Mesenchymal stem cell (in vitro differentiated cells and primary cell): ENCODE results near the gene PATE3. TPM values are rescaled to one million over a fixed set of nuclear protein-coding genes. Genes with fewer than 3 reads are reported as not detected.
A peak's percentile ranks its signal among the peaks of the same experiment; 100 is the strongest.

Source experiments
- DNase-seq: peaks from one replicate; pipeline ENCODE4 v3.0.0-alpha.2; 2013
- H2AFZ ChIP-seq: one replicate; pipeline ENCODE4 v1.6.1; 2013; ENCODE audit warnings: low read depth, mild to moderate bottlenecking, control low read depth, inconsistent platforms, low read length, moderate library complexity
- H2AK5ac ChIP-seq: 2 replicates; pipeline ENCODE4 v1.6.1; 2013; ENCODE audit warnings: low read length, moderate library complexity, mild to moderate bottlenecking, inconsistent platforms; ENCODE audit not compliant: severe bottlenecking
- H2BK120ac ChIP-seq: one replicate; pipeline ENCODE4 v1.6.1; 2013; ENCODE audit warnings: low read depth, mild to moderate bottlenecking, inconsistent platforms, low read length, moderate library complexity
- H2BK12ac ChIP-seq, 2 experiments: one replicate each; pipeline ENCODE4 v1.6.1; 2013; ENCODE audit warnings: inconsistent platforms in 2 of 2, low read length in 2 of 2, mild to moderate bottlenecking in 2 of 2, moderate library complexity in 2 of 2, control low read depth in 1 of 2
- H2BK15ac ChIP-seq: one replicate; pipeline ENCODE4 v1.6.1; 2013; ENCODE audit warnings: mild to moderate bottlenecking, low read depth, inconsistent platforms; ENCODE audit not compliant: poor library complexity, severe bottlenecking
- H2BK5ac ChIP-seq: 2 replicates; pipeline ENCODE4 v1.6.1; 2013; ENCODE audit warnings: low read depth, mild to moderate bottlenecking, low read length, control low read depth, inconsistent platforms; ENCODE audit not compliant: poor library complexity, severe bottlenecking
- H3K14ac ChIP-seq, 2 experiments: one replicate each; pipeline ENCODE4 v1.6.1; 2013; ENCODE audit warnings: inconsistent platforms in 2 of 2, low read length in 2 of 2, control low read depth in 1 of 2, mild to moderate bottlenecking in 1 of 2, moderate library complexity in 1 of 2
- H3K18ac ChIP-seq, 2 experiments: one replicate each; pipeline ENCODE4 v1.6.1; 2013; ENCODE audit warnings: inconsistent platforms in 2 of 2, low read length in 2 of 2, control low read depth in 1 of 2, low read depth in 1 of 2, mild to moderate bottlenecking in 1 of 2
- H3K23ac ChIP-seq, 2 experiments: one replicate each; pipeline ENCODE4 v1.6.1; 2013; ENCODE audit warnings: inconsistent platforms in 2 of 2, low read length in 2 of 2, mild to moderate bottlenecking in 2 of 2, moderate library complexity in 2 of 2, control low read depth in 1 of 2
- H3K27ac ChIP-seq: 2 replicates; pipeline ENCODE4 v1.5.1; 2013; ENCODE audit warnings: mild to moderate bottlenecking, moderate library complexity, low read length, control low read depth, inconsistent platforms; ENCODE audit not compliant: poor library complexity, severe bottlenecking
- H3K27me3 ChIP-seq, 2 experiments: 2 replicates each; pipeline versions ENCODE4 v1.6.1 to v1.7.0; 2013; ENCODE audit warnings: low read length in 2 of 2, mild to moderate bottlenecking in 2 of 2, moderate library complexity in 2 of 2, control low read depth in 1 of 2, inconsistent platforms in 1 of 2; ENCODE audit not compliant: control insufficient read depth in 1 of 2, insufficient read depth in 1 of 2
- H3K36me3 ChIP-seq, 2 experiments: 2 replicates each; pipeline versions ENCODE4 v1.6.1 to v1.7.0; 2013; ENCODE audit warnings: low read length in 2 of 2, control low read depth in 1 of 2, inconsistent platforms in 1 of 2, low read depth in 1 of 2, mild to moderate bottlenecking in 1 of 2; ENCODE audit not compliant: insufficient read depth in 2 of 2, control insufficient read depth in 1 of 2
- H3K4ac ChIP-seq, 2 experiments: one replicate each; pipeline ENCODE4 v1.6.1; 2013; ENCODE audit warnings: inconsistent platforms in 2 of 2, low read length in 2 of 2, mild to moderate bottlenecking in 2 of 2, moderate library complexity in 2 of 2, control low read depth in 1 of 2, low read depth in 1 of 2
- H3K4me1 ChIP-seq: 2 replicates; pipeline ENCODE4 v1.6.1; 2013; ENCODE audit warnings: low read depth, low read length, control low read depth; ENCODE audit not compliant: control insufficient read depth, insufficient read depth
- H3K4me2 ChIP-seq: 2 replicates; pipeline ENCODE4 v1.6.1; 2013; ENCODE audit warnings: low read length, mild to moderate bottlenecking, inconsistent platforms; ENCODE audit not compliant: poor library complexity, severe bottlenecking
- H3K4me3 ChIP-seq, 2 experiments: 2 replicates each; pipeline versions ENCODE4 v1.5.1 to v1.7.0; 2013; ENCODE audit warnings: low read length in 2 of 2, mild to moderate bottlenecking in 2 of 2, control low read depth in 1 of 2, low read depth in 1 of 2; ENCODE audit not compliant: insufficient read depth in 1 of 2
- H3K79me1 ChIP-seq: replicated peaks from 2 replicates; pipeline ENCODE4 v1.6.1; 2013; ENCODE audit warnings: mild to moderate bottlenecking, control low read depth, low read length, inconsistent platforms; ENCODE audit not compliant: poor library complexity, severe bottlenecking
- H3K9ac ChIP-seq: 2 replicates; pipeline ENCODE4 v1.7.0; 2013; ENCODE audit warnings: mild to moderate bottlenecking, low read length, moderate library complexity
- H3K9me3 ChIP-seq: 2 replicates; pipeline ENCODE4 v1.7.0; 2013; ENCODE audit warnings: mild to moderate bottlenecking, low read length; ENCODE audit not compliant: control insufficient read depth
- H4K8ac ChIP-seq: one replicate; pipeline ENCODE4 v1.6.1; 2013; ENCODE audit warnings: inconsistent platforms, mild to moderate bottlenecking, low read length, moderate library complexity
- H4K91ac ChIP-seq: one replicate; pipeline ENCODE4 v1.6.1; 2013; ENCODE audit warnings: mild to moderate bottlenecking, low read length, inconsistent platforms
- WGBS: methylation state at CpG from one replicate; pipeline ENCODE4 v1.1.7; 2013; ENCODE audit warnings: mixed read lengths; 5-methylcytosine and 5-hydroxymethylcytosine counted together
- polyA plus RNA-seq, 2 experiments: library from polyadenylated mRNA; stranded (reverse); fragments of 200-250 nt; gene quantifications; one replicate each; pipeline ENCODE4 v1.2.3, GENCODE V29; 2013

PATE3 gene, protein sequence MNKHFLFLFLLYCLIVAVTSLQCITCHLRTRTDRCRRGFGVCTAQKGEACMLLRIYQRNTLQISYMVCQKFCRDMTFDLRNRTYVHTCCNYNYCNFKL
- not detected for polyA plus RNA-seq (2013, experiment 1 of 2)
- not detected for polyA plus RNA-seq (2013, experiment 2 of 2)

DNA sequence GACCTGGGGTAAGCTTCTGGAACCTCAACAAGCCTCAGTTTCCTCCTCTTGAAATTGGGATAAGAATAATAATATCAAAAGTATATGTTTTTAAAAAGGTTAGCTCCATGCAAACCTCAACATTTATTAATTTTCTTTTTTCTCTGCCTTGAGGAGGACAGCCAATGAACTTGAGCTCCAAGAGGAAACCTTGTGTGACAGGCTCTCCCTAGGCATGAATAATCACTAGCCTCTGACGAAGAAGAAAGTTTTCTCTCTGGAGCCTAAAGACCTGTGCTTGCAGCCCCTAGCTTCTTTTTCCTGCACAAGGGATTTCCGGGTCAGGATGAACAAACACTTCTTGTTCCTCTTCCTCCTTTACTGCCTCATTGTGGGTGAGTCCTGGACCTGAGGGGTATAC lies at the start of gene PATE3:
Gene PATE3, plus strand, starts transcription at position 301 of the 400 bp plus-strand sequence. Its CDS starts 25 bp downstream, at position 326.
- no peak within 1 kb of the TSS for H3K4ac ChIP-seq
- no peak within 1 kb of the TSS for H4K91ac ChIP-seq
- H3K9ac ChIP-seq, result no peak within 1 kb of the TSS
- no peak for DNase-seq
- no peak within 1 kb of the TSS for H3K18ac ChIP-seq
- H3K14ac ChIP-seq, result no peak within 1 kb of the TSS
- H3K4me3 ChIP-seq, result no peak within 1 kb of the TSS
- 36% methylated on average over 1 of the region's 2 CpGs for WGBS
- no peak within 1 kb of the TSS for H3K27ac ChIP-seq
- H2AK5ac ChIP-seq, result no peak within 1 kb of the TSS
- H3K36me3 ChIP-seq, result no peaks in the 10 kb centered on the region
- H3K4me1 ChIP-seq, result no peaks in the 10 kb centered on the region
- H3K23ac ChIP-seq, result peak within 1 kb of the TSS in 1 of 2 experiments; percentile 52
- H3K79me1 ChIP-seq, result no peaks in the 10 kb centered on the region
- H2AFZ ChIP-seq, result no peak within 1 kb of the TSS
- no peak within 1 kb of the TSS for H3K4me2 ChIP-seq
- no peak within 1 kb of the TSS for H2BK120ac ChIP-seq
- H3K27me3 ChIP-seq, result peaks cover 0 to 4% of the 10 kb centered on the region in 2 experiments
- H2BK12ac ChIP-seq, result no peak within 1 kb of the TSS
- H2BK15ac ChIP-seq, result no peak within 1 kb of the TSS
- no peak within 1 kb of the TSS for H2BK5ac ChIP-seq
- H3K9me3 ChIP-seq, result peaks cover 1% of the 10 kb centered on the region
- H4K8ac ChIP-seq, result no peak within 1 kb of the TSS

DNA sequence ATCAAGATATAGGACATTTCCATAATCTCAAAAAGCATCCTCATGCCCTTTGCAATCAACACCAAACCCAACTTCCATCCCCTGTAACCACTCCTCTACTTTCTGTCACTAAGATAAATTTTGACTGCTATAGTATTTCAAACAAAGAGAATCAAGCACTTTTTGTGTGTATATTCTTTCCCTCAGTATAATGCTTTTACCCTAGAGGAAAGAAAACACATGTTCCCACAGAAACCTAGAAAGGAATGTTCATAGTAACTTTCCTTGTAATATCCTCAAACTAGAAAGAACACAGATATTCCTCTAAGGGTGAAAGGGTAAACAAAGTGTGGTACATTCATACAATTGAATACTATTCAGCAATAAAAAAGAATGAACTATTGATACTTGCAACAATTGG lies 47.3 kb upstream of the PATE3 start:
- no peak overlapping the region for H4K91ac ChIP-seq
- H3K4ac ChIP-seq, result no peak overlapping the region
- no peak overlapping the region for H2BK12ac ChIP-seq
- no peak overlapping the region for H3K4me2 ChIP-seq
- H3K27me3 ChIP-seq, result peaks cover 6 to 18% of the 10 kb centered on the region in 2 experiments
- no peak overlapping the region for H2BK15ac ChIP-seq
- peaks cover 4% of the 10 kb centered on the region for H3K9me3 ChIP-seq
- H2BK5ac ChIP-seq, result no peak overlapping the region
- no peak for DNase-seq
- no peaks in the 10 kb centered on the region for H3K36me3 ChIP-seq
- no peak overlapping the region for H3K9ac ChIP-seq
- no peak overlapping the region for H2AK5ac ChIP-seq
- no peak overlapping the region for H4K8ac ChIP-seq
- no peaks in the 10 kb centered on the region for H3K4me1 ChIP-seq
- H3K27ac ChIP-seq, result no peak overlapping the region
- H3K18ac ChIP-seq, result no peak overlapping the region
- no peak overlapping the region for H3K23ac ChIP-seq
- H2BK120ac ChIP-seq, result no peak overlapping the region
- H2AFZ ChIP-seq, result no peak overlapping the region
- no peak overlapping the region for H3K14ac ChIP-seq
- no peak overlapping the region for H3K4me3 ChIP-seq
- no peaks in the 10 kb centered on the region for H3K79me1 ChIP-seq

DNA sequence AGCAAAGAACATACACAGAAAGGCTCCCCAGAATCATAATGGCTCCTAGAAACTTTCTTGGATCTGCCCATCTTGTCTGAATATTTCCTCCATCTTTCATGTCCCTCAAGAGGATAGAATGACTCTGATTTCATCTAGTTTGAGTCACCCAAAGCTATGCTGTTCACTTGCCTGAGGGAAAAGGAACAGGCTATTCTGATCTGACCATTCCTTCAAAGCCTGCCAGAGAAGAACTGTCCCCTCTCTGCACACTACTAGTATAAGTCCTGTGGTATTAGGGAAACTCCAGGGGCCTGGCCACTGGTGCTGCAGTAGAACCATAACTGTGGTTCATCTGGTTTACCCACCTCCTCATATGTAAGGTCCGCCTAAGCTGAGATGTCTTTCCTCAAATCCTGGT lies 44.2 kb upstream of the PATE3 start:
- no peak overlapping the region for H2BK15ac ChIP-seq
- H3K79me1 ChIP-seq, result no peaks in the 10 kb centered on the region
- no peak overlapping the region for H3K4ac ChIP-seq
- no peak for DNase-seq
- no peaks in the 10 kb centered on the region for H3K4me1 ChIP-seq
- H3K9ac ChIP-seq, result no peak overlapping the region
- no peak overlapping the region for H4K91ac ChIP-seq
- no peak overlapping the region for H3K18ac ChIP-seq
- no peak overlapping the region for H4K8ac ChIP-seq
- H2AFZ ChIP-seq, result no peak overlapping the region
- H3K4me2 ChIP-seq, result no peak overlapping the region
- 92% methylated on average over 1 of the region's 1 CpG for WGBS
- H2BK12ac ChIP-seq, result no peak overlapping the region
- H2AK5ac ChIP-seq, result no peak overlapping the region
- no peak overlapping the region for H2BK120ac ChIP-seq
- no peak overlapping the region for H3K23ac ChIP-seq
- H3K27ac ChIP-seq, result no peak overlapping the region
- H3K9me3 ChIP-seq, result no peaks in the 10 kb centered on the region
- no peaks in the 10 kb centered on the region for H3K36me3 ChIP-seq
- no peak overlapping the region for H3K14ac ChIP-seq
- H3K27me3 ChIP-seq, result peaks cover 22 to 36% of the 10 kb centered on the region in 2 experiments
- H3K4me3 ChIP-seq, result no peak overlapping the region
- H2BK5ac ChIP-seq, result no peak overlapping the region

DNA sequence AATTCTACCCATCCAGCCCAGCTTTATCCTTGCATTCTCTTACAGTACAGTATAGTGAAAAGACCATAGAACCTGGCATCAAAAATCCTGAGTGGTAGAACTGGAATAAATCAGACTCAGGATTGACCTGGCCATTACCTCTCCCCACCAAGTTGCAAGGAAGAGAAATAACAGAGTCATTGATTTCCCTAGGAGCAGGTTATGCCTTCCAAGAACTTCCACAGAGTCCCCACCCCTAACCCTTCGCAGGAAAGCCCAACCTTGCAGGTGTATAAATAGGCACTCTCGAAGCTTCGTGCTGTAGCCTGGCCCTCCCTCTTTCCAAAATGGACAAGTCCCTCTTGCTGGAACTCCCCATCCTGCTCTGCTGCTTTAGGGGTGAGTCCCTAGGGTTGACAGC lies 41.9 kb upstream of the PATE3 start, which contains the start of gene PATE1:
Gene PATE1, plus strand, starts transcription at position 301 of the 400 bp plus-strand sequence. Its CDS starts 26 bp downstream, at position 327.
- Histone ChIP-seq H3K23ac (no peak within 1 kb of the TSS), H3K4ac (no peak within 1 kb of the TSS), H3K9me3 (no peaks in the 10 kb centered on the region), H2AFZ (no peak within 1 kb of the TSS), H3K9ac (no peak within 1 kb of the TSS), H3K4me2 (no peak within 1 kb of the TSS), H2BK15ac (no peak within 1 kb of the TSS), H3K79me1 (no peaks in the 10 kb centered on the region), H3K4me3 (no peak within 1 kb of the TSS), H3K14ac (no peak within 1 kb of the TSS), H3K27me3 (peaks cover 22 to 36% of the 10 kb centered on the region in 2 experiments), H2BK120ac (no peak within 1 kb of the TSS), H3K4me1 (no peaks in the 10 kb centered on the region), H2AK5ac (no peak within 1 kb of the TSS), H2BK12ac (no peak within 1 kb of the TSS), H3K36me3 (no peaks in the 10 kb centered on the region), H2BK5ac (no peak within 1 kb of the TSS), H4K91ac (no peak within 1 kb of the TSS), H3K18ac (no peak within 1 kb of the TSS), H4K8ac (no peak within 1 kb of the TSS), H3K27ac (no peak within 1 kb of the TSS)
- no peak for DNase-seq
- WGBS, result 81% methylated on average over 3 of the region's 3 CpGs
